T-helper 1 cell treated with Interleukin-12 subunit alpha and Interleukin-12 subunit beta and Interleukin-4 antibody, amounts not matched to agents 30 μg/mL and 1 μg/mL, for 36 hours (primary cell): Measurements from ENCODE around the gene STAB1.
A peak's percentile ranks its signal among the peaks of the same experiment; 100 is the strongest.

Experiments used
- H3K27ac Mint-ChIP-seq: one replicate; pipeline ENCODE4 v1.8.0; 2021; ENCODE audit warnings: mild to moderate bottlenecking, mixed read lengths
- H3K27me3 Mint-ChIP-seq: one replicate; pipeline ENCODE4 v1.8.0; 2021; ENCODE audit warnings: low read depth, mixed read lengths
- H3K36me3 Mint-ChIP-seq: one replicate; pipeline ENCODE4 v1.8.0; 2021; ENCODE audit warnings: low read depth, mixed read lengths
- H3K4me1 Mint-ChIP-seq: one replicate; pipeline ENCODE4 v1.8.0; 2021; ENCODE audit warnings: low read depth, mixed read lengths
- H3K4me3 Mint-ChIP-seq: one replicate; pipeline ENCODE4 v1.8.0; 2021; ENCODE audit warnings: mild to moderate bottlenecking, moderate library complexity, mixed read lengths
- H3K9me3 Mint-ChIP-seq: one replicate; pipeline ENCODE4 v1.8.0; 2021; ENCODE audit warnings: mixed read lengths

Gene STAB1

DNA sequence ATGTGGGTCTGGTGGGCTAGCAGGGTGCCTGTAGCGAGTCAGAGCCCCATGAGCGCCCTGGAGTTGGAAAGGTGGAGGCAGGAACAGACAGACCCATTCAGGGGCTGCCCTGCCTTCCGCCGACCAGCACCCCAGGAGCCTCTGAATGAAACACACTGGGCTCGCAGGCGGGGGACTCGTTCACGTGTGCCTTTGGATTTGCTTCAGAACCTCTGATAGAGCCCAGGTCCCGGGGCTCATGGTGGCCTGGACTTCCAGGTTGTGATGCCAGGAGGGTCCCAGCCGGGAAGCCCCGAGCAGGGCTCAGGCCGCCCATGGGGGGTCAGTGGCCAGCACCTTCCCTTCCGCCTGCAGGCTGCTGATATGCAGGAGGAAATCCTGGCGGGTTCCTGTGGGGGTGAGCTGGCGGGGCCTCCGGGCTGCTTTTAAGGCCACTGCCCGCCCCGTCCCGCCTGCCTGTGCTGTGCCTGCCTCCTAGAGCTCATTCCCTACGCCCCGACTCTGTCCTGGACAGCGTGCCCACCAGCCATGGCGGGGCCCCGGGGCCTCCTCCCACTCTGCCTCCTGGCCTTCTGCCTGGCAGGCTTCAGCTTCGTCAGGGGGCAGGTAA lies at the start of gene STAB1:
TSS of gene STAB1 (plus strand) at position 453 of the 610 bp plus-strand sequence. CDS start at position 529, 76 bp downstream.
- H3K27me3 Mint-ChIP-seq: no peaks in the 10 kb centered on the region
- no peaks in the 10 kb centered on the region for H3K9me3 Mint-ChIP-seq
- H3K4me1 Mint-ChIP-seq: peaks cover 2% of the 10 kb centered on the region
- H3K4me3 Mint-ChIP-seq: no peak within 1 kb of the TSS
- H3K27ac Mint-ChIP-seq: no peak within 1 kb of the TSS
- peaks cover 11% of the 10 kb centered on the region for H3K36me3 Mint-ChIP-seq

GRCh38 chr3:52446042-52446441 lies 49.1 kb upstream of the STAB1 start:
- Mint-ChIP-seq H3K4me1 (peaks cover 6% of the 10 kb centered on the region), H3K27ac (no peak overlapping the region), H3K9me3 (no peaks in the 10 kb centered on the region)

DNA sequence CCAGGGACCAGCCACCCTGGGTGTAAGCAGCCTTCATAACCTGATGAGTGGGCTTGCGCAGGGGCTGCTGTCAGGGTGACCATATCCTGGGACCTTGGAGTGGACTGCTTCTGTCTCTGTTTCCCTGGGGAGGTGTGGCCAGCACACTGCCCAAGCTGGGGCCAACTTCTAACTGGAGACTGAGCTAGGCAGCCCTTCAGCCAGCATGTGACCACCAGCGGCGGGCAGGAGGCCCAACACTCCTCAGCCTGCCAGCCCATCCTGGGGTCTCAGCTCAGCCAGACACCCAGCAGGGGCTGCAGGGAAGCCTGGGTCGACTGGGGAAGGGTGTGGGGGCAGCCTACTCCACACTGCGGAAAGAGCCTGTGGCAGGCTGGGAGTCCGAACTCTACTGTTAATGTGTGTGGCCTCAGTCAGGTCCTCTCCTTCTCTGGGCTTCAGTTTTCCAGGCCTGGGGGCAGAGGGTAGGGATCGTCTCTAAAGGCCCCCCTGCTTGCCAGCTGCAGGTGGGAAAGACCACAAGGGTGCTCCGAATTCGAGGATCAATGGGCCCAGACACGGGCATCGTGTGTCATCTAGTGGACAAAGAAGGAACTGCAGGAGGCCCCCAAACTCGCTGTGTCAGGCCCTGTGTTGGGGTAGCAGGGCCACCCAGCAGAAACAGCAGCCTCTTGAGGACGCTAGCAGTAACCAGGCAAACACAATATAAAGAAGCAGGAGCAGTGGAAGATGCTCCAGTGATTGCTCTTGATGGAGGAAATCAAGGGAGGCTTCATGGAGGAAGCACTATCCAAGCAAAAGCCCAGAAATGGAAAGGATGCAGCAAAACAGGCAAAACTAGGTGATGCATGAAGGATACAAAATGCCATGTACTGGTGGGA lies 48.3 kb upstream of the STAB1 start:
- Mint-ChIP-seq H3K4me3 (no peak overlapping the region), H3K4me1 (peaks cover 6% of the 10 kb centered on the region), H3K27ac (peak overlapping the region; percentile 28), H3K27me3 (no peaks in the 10 kb centered on the region), H3K36me3 (no peaks in the 10 kb centered on the region), H3K9me3 (no peaks in the 10 kb centered on the region)

More at GRCh38 chr3:52446042-52446441, 49.1 kb upstream of the STAB1 start:
- no peaks in the 10 kb centered on the region for H3K36me3 Mint-ChIP-seq
- H3K4me3 Mint-ChIP-seq: no peak overlapping the region
- no peaks in the 10 kb centered on the region for H3K27me3 Mint-ChIP-seq

GRCh38 chr3:52447512-52448355 lies 47.4 kb upstream of the STAB1 start:
- H3K4me1 Mint-ChIP-seq: peaks cover 6% of the 10 kb centered on the region
- H3K27ac Mint-ChIP-seq: no peak overlapping the region
- H3K36me3 Mint-ChIP-seq: no peaks in the 10 kb centered on the region
- H3K4me3 Mint-ChIP-seq: no peak overlapping the region
- H3K27me3 Mint-ChIP-seq: no peaks in the 10 kb centered on the region
- H3K9me3 Mint-ChIP-seq: no peaks in the 10 kb centered on the region

- peaks cover 11% of the 10 kb centered on the region for H3K4me1 Mint-ChIP-seq
- no peaks in the 10 kb centered on the region for H3K9me3 Mint-ChIP-seq
- H3K36me3 Mint-ChIP-seq: no peaks in the 10 kb centered on the region
- H3K27me3 Mint-ChIP-seq: no peaks in the 10 kb centered on the region
- H3K27ac Mint-ChIP-seq: no peak overlapping the region
- no peak overlapping the region for H3K4me3 Mint-ChIP-seq
These were observed 44.5 kb upstream of the STAB1 start for GRCh38 chr3:52450489-52451236.

DNA sequence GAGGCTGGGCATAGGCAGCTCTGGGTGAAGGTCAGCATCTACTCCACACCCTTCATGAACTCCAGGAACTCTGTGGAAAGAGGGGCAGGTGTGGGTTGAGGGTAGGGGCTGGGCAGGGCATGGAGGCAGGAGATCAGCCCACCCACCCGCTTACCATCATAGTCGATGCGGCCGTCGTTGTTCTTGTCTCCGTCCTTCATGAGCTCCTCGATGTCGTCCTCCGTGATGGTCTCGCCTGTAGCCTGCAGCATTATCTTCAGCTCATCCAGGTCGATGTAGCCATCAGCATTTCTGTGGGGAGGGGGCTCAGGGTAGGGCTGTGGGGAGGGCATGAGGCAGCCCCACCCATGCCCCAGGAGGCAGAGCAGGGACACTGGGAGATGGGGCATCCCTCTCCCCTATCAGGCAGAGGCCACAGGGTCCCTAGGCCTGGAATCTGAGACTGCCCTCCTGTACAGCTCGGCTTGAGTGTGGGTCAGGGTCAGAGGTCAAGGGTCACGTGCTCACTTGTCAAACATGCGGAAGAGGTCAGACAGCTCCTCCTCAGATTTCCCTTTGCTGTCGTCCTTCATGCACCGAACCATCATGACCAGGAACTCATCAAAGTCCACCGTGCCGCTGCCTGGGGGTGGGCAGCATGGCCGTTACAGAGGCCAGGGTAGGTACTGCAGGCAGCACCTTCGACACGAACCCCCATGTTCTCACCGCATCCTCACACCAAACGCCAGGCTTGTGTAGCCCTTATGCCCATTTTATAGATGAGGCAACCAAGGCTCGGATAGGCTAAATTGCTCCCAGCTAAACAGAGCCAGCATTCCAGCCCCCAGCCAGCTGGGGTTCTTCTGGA lies 43.7 kb upstream of the STAB1 start:
- Mint-ChIP-seq H3K9me3 (no peaks in the 10 kb centered on the region), H3K27ac (no peak overlapping the region), H3K27me3 (no peaks in the 10 kb centered on the region), H3K4me3 (no peak overlapping the region), H3K4me1 (peaks cover 16% of the 10 kb centered on the region), H3K36me3 (peaks cover 4% of the 10 kb centered on the region)

GRCh38 chr3:52452126-52452525 lies 43.0 kb upstream of the STAB1 start:
- H3K9me3 Mint-ChIP-seq: no peaks in the 10 kb centered on the region
- no peak overlapping the region for H3K27ac Mint-ChIP-seq
- no peak overlapping the region for H3K4me3 Mint-ChIP-seq
- H3K36me3 Mint-ChIP-seq: peaks cover 6% of the 10 kb centered on the region
- no peaks in the 10 kb centered on the region for H3K27me3 Mint-ChIP-seq
- peaks cover 20% of the 10 kb centered on the region for H3K4me1 Mint-ChIP-seq

- Mint-ChIP-seq H3K4me1 (peaks cover 23% of the 10 kb centered on the region), H3K27me3 (no peaks in the 10 kb centered on the region), H3K27ac (no peak overlapping the region), H3K36me3 (peaks cover 10% of the 10 kb centered on the region), H3K9me3 (no peaks in the 10 kb centered on the region), H3K4me3 (no peak overlapping the region)
These were observed 42.4 kb upstream of the STAB1 start for GRCh38 chr3:52452570-52453221.

DNA sequence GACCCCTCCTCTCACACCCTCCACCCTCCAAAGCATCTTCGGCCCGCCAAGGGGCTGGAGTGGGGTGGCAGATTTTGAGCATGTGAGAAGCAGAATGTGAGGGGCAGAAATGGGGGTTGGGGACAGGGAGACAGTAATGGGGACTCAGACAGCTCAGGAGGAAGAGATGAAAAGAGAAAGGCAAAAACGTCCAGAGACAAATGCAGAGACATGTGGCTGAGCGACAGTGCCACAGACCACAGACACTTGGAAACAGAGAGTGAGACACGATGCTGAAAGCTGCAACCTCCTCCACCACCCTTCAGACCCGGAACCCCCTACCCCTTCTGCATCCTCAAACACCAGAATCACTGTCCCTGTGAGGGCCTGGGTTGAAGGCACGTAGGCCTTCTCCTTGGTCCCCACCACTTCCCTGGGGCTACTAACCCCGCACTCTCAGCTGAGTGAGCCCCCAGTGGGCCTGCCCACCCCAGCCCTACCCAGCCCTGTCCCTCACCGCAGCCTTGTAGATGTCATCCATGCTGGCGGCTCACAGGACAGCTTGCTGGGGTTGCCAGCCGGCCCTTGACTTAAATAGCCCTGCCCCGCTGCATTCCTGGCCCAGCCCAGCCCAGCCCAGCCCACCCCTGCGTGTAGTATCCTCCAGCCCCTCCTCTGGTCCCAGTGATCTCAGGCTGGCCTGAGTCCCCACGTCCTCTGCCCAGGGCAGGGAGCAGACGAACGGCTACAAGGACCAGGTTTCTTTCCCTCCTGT lies 41.5 kb upstream of the STAB1 start, which contains the start of gene TNNC1:
TSS of gene TNNC1 (minus strand) at position 546 of the 754 bp plus-strand sequence. CDS start at position 520, 26 bp downstream.
- Mint-ChIP-seq H3K27ac (peak within 1 kb of the TSS; percentile 86), H3K9me3 (no peaks in the 10 kb centered on the region), H3K4me1 (peaks cover 23% of the 10 kb centered on the region), H3K27me3 (no peaks in the 10 kb centered on the region), H3K4me3 (peak within 1 kb of the TSS; percentile 96), H3K36me3 (peaks cover 16% of the 10 kb centered on the region)

DNA sequence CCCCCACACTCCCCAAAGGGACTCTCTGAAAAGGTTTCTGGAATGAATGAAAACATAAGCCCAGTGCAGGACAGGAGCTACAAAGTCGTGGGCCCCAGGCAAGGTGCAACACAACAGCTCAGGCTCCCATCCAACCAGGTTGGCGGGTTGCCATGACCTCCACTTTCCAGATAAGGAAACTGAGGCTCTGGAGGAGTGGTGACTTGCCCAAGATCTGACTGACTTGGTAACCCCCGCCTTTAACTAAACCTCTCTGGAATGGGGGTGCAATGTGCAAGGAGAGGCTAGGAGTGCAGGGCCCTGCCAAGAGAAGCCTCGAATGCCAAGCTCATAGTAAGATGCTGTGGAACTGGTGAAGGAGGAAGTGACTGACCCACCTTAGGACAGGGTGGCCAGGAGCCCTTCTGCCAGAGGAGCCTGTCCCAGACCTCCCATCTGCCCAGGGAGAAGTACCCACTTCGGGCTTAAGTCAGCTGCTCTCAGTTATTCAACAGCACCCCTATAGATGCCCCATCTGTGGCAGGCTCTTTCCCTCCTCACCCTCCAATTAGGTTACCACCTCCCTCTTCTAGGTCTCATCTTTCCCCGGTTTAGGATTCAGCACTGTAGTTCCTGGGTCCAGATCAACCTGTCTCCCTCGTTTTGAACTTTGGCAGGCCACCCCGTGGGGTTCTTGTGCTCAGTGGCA lies 40.7 kb upstream of the STAB1 start:
- peak overlapping the region; percentile 86 for H3K27ac Mint-ChIP-seq
- peaks cover 18% of the 10 kb centered on the region for H3K36me3 Mint-ChIP-seq
- no peaks in the 10 kb centered on the region for H3K27me3 Mint-ChIP-seq
- peak overlapping the region; percentile 96 for H3K4me3 Mint-ChIP-seq
- H3K4me1 Mint-ChIP-seq: peaks cover 23% of the 10 kb centered on the region
- no peaks in the 10 kb centered on the region for H3K9me3 Mint-ChIP-seq

DNA sequence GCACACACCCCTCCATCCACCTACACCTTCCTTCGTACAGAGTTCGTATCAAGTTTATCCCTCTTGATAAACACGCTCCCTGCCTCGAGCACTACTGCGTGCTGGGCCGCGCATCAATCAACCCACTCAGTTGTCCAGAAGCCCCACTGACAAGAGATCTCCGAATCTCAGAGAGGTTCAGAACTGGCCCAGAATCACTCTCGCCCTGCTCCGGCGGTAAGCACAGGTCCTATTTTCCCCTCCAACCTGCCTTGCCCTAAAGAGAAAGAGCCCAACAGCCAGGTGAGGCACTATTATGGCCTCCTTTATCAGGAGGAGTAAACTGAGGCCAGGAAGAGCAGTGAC lies 40.2 kb upstream of the STAB1 start:
- H3K4me3 Mint-ChIP-seq: peak overlapping the region; percentile 96
- H3K9me3 Mint-ChIP-seq: no peaks in the 10 kb centered on the region
- H3K36me3 Mint-ChIP-seq: peaks cover 18% of the 10 kb centered on the region
- peak overlapping the region; percentile 86 for H3K27ac Mint-ChIP-seq
- H3K4me1 Mint-ChIP-seq: peaks cover 23% of the 10 kb centered on the region
- no peaks in the 10 kb centered on the region for H3K27me3 Mint-ChIP-seq
